Liver (tissue), 9 donors: ENCODE measurements around the gene SYNM. TPM values are rescaled to one million over a fixed set of nuclear protein-coding genes. Genes with fewer than 3 reads are reported as not detected.

Source experiments
- DNase-seq: peaks from one replicate; pipeline ENCODE4 v3.0.0-alpha.2; 2017; ENCODE audit warnings: low spot score
- H3K27ac ChIP-seq, 2 donors: one replicate each; pipeline ENCODE4 v1.7.0; 2013; ENCODE audit warnings: inconsistent platforms in 2 of 2, low read length in 2 of 2, control low read depth in 1 of 2, low read depth in 1 of 2, mild to moderate bottlenecking in 1 of 2
- H3K27me3 ChIP-seq, 4 donors: one replicate each; pipeline versions ENCODE4 v1.6.1 to v1.7.0; 2013; ENCODE audit warnings: low read length in 3 of 4, inconsistent platforms in 1 of 4, mild to moderate bottlenecking in 1 of 4, moderate library complexity in 1 of 4; ENCODE audit not compliant: control insufficient read depth in 4 of 4, insufficient read depth in 4 of 4
- H3K36me3 ChIP-seq, 4 donors: one replicate each; pipeline versions ENCODE4 v1.6.1 to v1.7.0; 2013; ENCODE audit warnings: low read length in 3 of 4, mild to moderate bottlenecking in 3 of 4, low read depth in 1 of 4, moderate library complexity in 1 of 4; ENCODE audit not compliant: control insufficient read depth in 4 of 4, insufficient read depth in 3 of 4
- H3K4me1 ChIP-seq, 4 donors: one replicate each; pipeline versions ENCODE4 v1.6.1 to v1.7.0; 2013; ENCODE audit warnings: low read length in 3 of 4, mild to moderate bottlenecking in 3 of 4, moderate library complexity in 1 of 4; ENCODE audit not compliant: control insufficient read depth in 4 of 4, insufficient read depth in 4 of 4
- H3K4me3 ChIP-seq, 3 donors: one replicate each; pipeline versions ENCODE4 v1.6.1 to v1.7.0; 2013; ENCODE audit warnings: low read length in 3 of 3, control low read depth in 1 of 3, low read depth in 1 of 3, mild to moderate bottlenecking in 1 of 3
- H3K9ac ChIP-seq, 2 donors: one replicate each; pipeline ENCODE4 v1.7.0; 2013; ENCODE audit warnings: low read length in 2 of 2, mild to moderate bottlenecking in 2 of 2, moderate library complexity in 2 of 2, control low read depth in 1 of 2, low read depth in 1 of 2
- H3K9me3 ChIP-seq, 4 donors: one replicate each; pipeline versions ENCODE4 v1.6.1 to v1.7.0; 2013; ENCODE audit warnings: low read length in 3 of 4; ENCODE audit not compliant: control insufficient read depth in 4 of 4
- CTCF ChIP-seq: fragments of 150-350 bp; IDR thresholded peaks from 2 replicates; pipeline ENCODE4 v1.5.1; 2017; ENCODE audit warnings: improper control_type of control experiment, low read depth, low read length; ENCODE audit not compliant: missing input control
- EGR1 ChIP-seq, 2 donors: IDR thresholded peaks; 2 replicates each; pipeline ENCODE4 v1.6.1; 2016 to 2018; ENCODE audit warnings: antibody characterized with exemption in 2 of 2, low read depth in 2 of 2
- FOXA1 ChIP-seq: IDR thresholded peaks from 2 replicates; pipeline ENCODE4 v1.6.1; 2016; ENCODE audit warnings: antibody characterized with exemption
- FOXA2 ChIP-seq: IDR thresholded peaks from 2 replicates; pipeline ENCODE4 v1.6.1; 2016; ENCODE audit warnings: antibody characterized with exemption
- GABPA ChIP-seq, 2 donors: IDR thresholded peaks in 1 of 2; conservative IDR thresholded peaks in 1 of 2; 2 replicates each; pipeline ENCODE4 v1.6.1; 2016; ENCODE audit warnings: antibody characterized with exemption in 2 of 2, mild to moderate bottlenecking in 1 of 2, moderate library complexity in 1 of 2
- HNF4A ChIP-seq, 2 donors: conservative IDR thresholded peaks; 2 replicates each; pipeline ENCODE4 v1.6.1; 2016; ENCODE audit warnings: antibody characterized with exemption in 2 of 2, mild to moderate bottlenecking in 2 of 2
- HNF4G ChIP-seq: IDR thresholded peaks from 2 replicates; pipeline ENCODE4 v1.6.1; 2016; ENCODE audit warnings: antibody characterized with exemption
- JUND ChIP-seq, 2 donors: IDR thresholded peaks; 2 replicates each; pipeline ENCODE4 v1.6.1; 2016; ENCODE audit warnings: antibody characterized with exemption in 2 of 2
- NR2F2 ChIP-seq: IDR thresholded peaks from 2 replicates; pipeline ENCODE4 v1.6.1; 2016; ENCODE audit warnings: antibody characterized with exemption
- RAD21 ChIP-seq, 2 donors: IDR thresholded peaks; 2 replicates each; pipeline ENCODE4 v1.6.1; 2016; ENCODE audit warnings: antibody characterized with exemption in 2 of 2, mild to moderate bottlenecking in 2 of 2
- RXRA ChIP-seq, 2 donors: IDR thresholded peaks; 2 replicates each; pipeline ENCODE4 v1.6.1; 2017 to 2018; ENCODE audit warnings: antibody characterized with exemption in 2 of 2, mild to moderate bottlenecking in 1 of 2
- SP1 ChIP-seq: IDR thresholded peaks from 2 replicates; pipeline ENCODE4 v1.6.1; 2018; ENCODE audit warnings: antibody characterized with exemption, mild to moderate bottlenecking
- TAF1 ChIP-seq: conservative IDR thresholded peaks from 2 replicates; pipeline ENCODE4 v1.6.1; 2016; ENCODE audit warnings: antibody characterized with exemption, mild to moderate bottlenecking
- YY1 ChIP-seq: IDR thresholded peaks from 2 replicates; pipeline ENCODE4 v1.6.1; 2016; ENCODE audit warnings: antibody characterized with exemption, mild to moderate bottlenecking
- ZBTB33 ChIP-seq: IDR thresholded peaks from 2 replicates; pipeline ENCODE4 v1.6.1; 2016; ENCODE audit warnings: antibody characterized with exemption
- whole genome bisulfite sequencing: extraction: QIAGEN DNeasy Blood & Tissue Kit; methylation state at CpG from one replicate; pipeline ENCODE4 v1.1.7; 2013; 5-methylcytosine and 5-hydroxymethylcytosine counted together
- polyA plus RNA-seq, 2 donors: library from polyadenylated mRNA; stranded (reverse) in 1 of 2; unstranded in 1 of 2; fragments of 200-250 nt in 1 of 2; fragments of >200 nt in 1 of 2; fragmentation: Nextera tagmentation in 1 of 2; extraction: Ambion mirVana in 1 of 2; gene quantifications; one replicate each; pipeline versions ENCODE4 v1.2.1 to v1.2.3, GENCODE V29; 2013 to 2015
- total RNA-seq, 2 donors: library from RNA; depleted of rRNA; stranded (reverse); fragments of >200 nt; gene quantifications; one replicate each; pipeline ENCODE4 v1.2.3, GENCODE V29; 2014
- donor health status: healthy.
- donor health status: healthy.
- donor health status: healthy.
- donor health status: healthy.
- donor health status: healthy.

Gene SYNM
- total and polyA plus RNA-seq, 4 donors, result 0.39 to 6.4 (median 1.2) TPM

- 58% methylated on average over 3 of the region's 3 CpGs for WGBS
These were observed 52.6 kb downstream of the SYNM start for GRCh38 chr15:99157456-99157855.

GRCh38 chr15:99158626-99159412, 53.9 kb downstream of the SYNM start:
- 97% methylated on average over 6 of the region's 6 CpGs for WGBS
- H3K4me3 ChIP-seq, result no peak overlapping the region
- H3K9ac ChIP-seq, result no peak overlapping the region
- no peak overlapping the region for H3K27ac ChIP-seq
- H3K4me1 ChIP-seq, result peaks cover 0 to 18% (median 9%) of the 10 kb centered on the region in 4 donors
- peaks cover 2 to 14% (median 4%) of the 10 kb centered on the region in 4 donors for H3K36me3 ChIP-seq
- DNase-seq, result no peak
- H3K9me3 ChIP-seq, result no peaks in the 10 kb centered on the region
- no peaks in the 10 kb centered on the region for H3K27me3 ChIP-seq
- no peak for TF ChIP-seq JUND (IDR thresholded peaks at IDR 0.05)
- TF ChIP-seq SP1, result no peak
- no peak for TF ChIP-seq YY1
- no peak for TF ChIP-seq HNF4A (conservative IDR thresholded peaks at IDR 0.05)
- TF ChIP-seq TAF1, result no peak
- TF ChIP-seq CTCF, result no peak
- TF ChIP-seq ZBTB33, result no peak
- no peak for TF ChIP-seq EGR1 (IDR thresholded peaks at IDR 0.05; ENCODE audit: low read depth in 2 of 2)
- no peak for TF ChIP-seq FOXA2
- no peak for TF ChIP-seq RAD21 (IDR thresholded peaks at IDR 0.05)
- TF ChIP-seq GABPA (IDR thresholded peaks at IDR 0.05 in 1 of 2, conservative IDR thresholded peaks at IDR 0.05 in 1 of 2), result no peak
- TF ChIP-seq NR2F2, result no peak
- no peak for TF ChIP-seq RXRA (IDR thresholded peaks at IDR 0.05)
- TF ChIP-seq HNF4G, result no peak
- no peak for TF ChIP-seq FOXA1

More at GRCh38 chr15:99157456-99157855, 52.6 kb downstream of the SYNM start:
- no peaks in the 10 kb centered on the region for H3K9me3 ChIP-seq
- peaks cover 0 to 27% (median 12%) of the 10 kb centered on the region in 4 donors for H3K4me1 ChIP-seq
- no peaks in the 10 kb centered on the region for H3K27me3 ChIP-seq
- TF ChIP-seq EGR1 (IDR thresholded peaks at IDR 0.05; ENCODE audit: low read depth in 2 of 2) (no peak), GABPA (IDR thresholded peaks at IDR 0.05 in 1 of 2, conservative IDR thresholded peaks at IDR 0.05 in 1 of 2) (no peak)
- no peak for DNase-seq
- H3K27ac ChIP-seq, result no peak overlapping the region
- H3K9ac ChIP-seq, result no peak overlapping the region
- H3K36me3 ChIP-seq, result peaks cover 0 to 14% (median 3%) of the 10 kb centered on the region in 4 donors
- H3K4me3 ChIP-seq, result no peak overlapping the region
